PFSK-1 (cell line): ENCODE results near the gene RANBP3.

Source experiments
- POLR2AphosphoS5 ChIP-seq: IDR thresholded peaks from 2 replicates; pipeline ENCODE4 v1.6.1; 2012; ENCODE audit warnings: low read depth, mild to moderate bottlenecking, control low read depth, low read length, moderate library complexity
- TAF1 ChIP-seq: IDR thresholded peaks from 2 replicates; pipeline ENCODE4 v1.6.1; 2012; ENCODE audit warnings: low read length, control low read depth, borderline replicate concordance; ENCODE audit not compliant: insufficient read depth

DNA sequence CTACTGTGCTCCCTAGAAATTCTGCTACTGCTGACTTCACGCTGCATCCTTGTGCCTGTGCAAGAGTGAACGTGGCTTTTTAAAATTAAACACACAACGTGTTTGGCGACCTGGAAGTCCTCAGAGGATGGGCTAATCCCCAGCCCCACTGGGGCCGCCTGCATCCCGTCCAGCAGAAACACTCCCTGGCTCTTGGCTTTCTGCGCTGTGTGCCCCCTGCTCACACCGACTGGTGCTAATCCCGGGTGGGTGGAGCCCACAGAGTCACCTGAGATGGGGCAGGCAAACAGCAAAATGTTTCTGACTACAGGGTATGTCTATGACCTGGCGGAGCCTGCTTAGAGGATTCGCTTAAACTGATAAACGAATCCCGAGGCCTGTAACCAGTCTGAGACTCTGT, 48.8 kb downstream of the RANBP3 start:
- TF ChIP-seq TAF1 = no peak
- TF ChIP-seq POLR2AphosphoS5 = no peak
